Dendritic cell treated with granulocyte-macrophage colony-stimulating factor and Interleukin-4, amounts not matched to agents 40 ng/mL and 50 ng/mL, for 4 days (primary cell): ENCODE measurements around the gene ANKRD55.

Source experiments
- H3K27ac Mint-ChIP-seq: one replicate; pipeline ENCODE4 v1.8.0; 2022; ENCODE audit warnings: mild to moderate bottlenecking, mixed read lengths
- H3K27me3 Mint-ChIP-seq: one replicate; pipeline ENCODE4 v1.8.0; 2022; ENCODE audit warnings: mild to moderate bottlenecking, mixed read lengths
- H3K36me3 Mint-ChIP-seq: one replicate; pipeline ENCODE4 v1.8.0; 2022; ENCODE audit warnings: low read depth, mixed read lengths
- H3K4me1 Mint-ChIP-seq: one replicate; pipeline ENCODE4 v1.8.0; 2022; ENCODE audit warnings: low read depth, mixed read lengths
- H3K4me3 Mint-ChIP-seq: one replicate; pipeline ENCODE4 v1.8.0; 2022; ENCODE audit warnings: mild to moderate bottlenecking, moderate library complexity, mixed read lengths
- H3K9me3 Mint-ChIP-seq: one replicate; pipeline ENCODE4 v1.8.0; 2022; ENCODE audit warnings: mixed read lengths
- intact Hi-C: fragments of 100-400 bp; cut with micrococcal nuclease; formaldehyde crosslinking; loops from one replicate; pipeline ENCODE4 v1.15.0; 2022

The ANKRD55 gene

GRCh38 chr5:56183506-56183905 is 49.6 kb downstream of the ANKRD55 start:
- Mint-ChIP-seq H3K36me3 (no peaks in the 10 kb centered on the region), H3K4me3 (no peak overlapping the region), H3K27me3 (no peaks in the 10 kb centered on the region), H3K27ac (peak overlapping the region; percentile 69), H3K9me3 (no peaks in the 10 kb centered on the region), H3K4me1 (peaks cover 51% of the 10 kb centered on the region)
- intact Hi-C loops, result no loop called here

- Mint-ChIP-seq H3K27me3 (no peaks in the 10 kb centered on the region), H3K9me3 (no peaks in the 10 kb centered on the region), H3K36me3 (no peaks in the 10 kb centered on the region), H3K4me1 (peaks cover 57% of the 10 kb centered on the region), H3K4me3 (no peak overlapping the region), H3K27ac (no peak overlapping the region)
- intact Hi-C loops, result no loop called here
These were observed 53.7 kb downstream of the ANKRD55 start for GRCh38 chr5:56179442-56179841.

DNA sequence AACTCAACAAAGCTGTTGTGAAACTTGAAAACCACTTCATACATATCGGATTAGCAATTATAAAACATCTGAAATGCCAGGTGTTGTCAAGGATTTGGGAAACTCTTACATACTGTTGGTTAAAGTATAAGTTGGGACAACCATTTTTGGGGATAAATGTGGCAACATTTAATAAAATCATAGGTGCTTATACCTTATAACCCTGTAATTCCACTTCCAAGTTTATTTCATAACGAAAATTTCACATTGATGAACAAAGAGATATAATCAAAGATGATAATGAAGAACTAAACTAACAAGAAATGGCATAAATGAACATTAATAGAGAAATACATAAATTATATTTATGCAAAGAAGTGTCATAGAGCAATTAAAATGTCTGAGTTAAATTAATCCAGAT is 54.3 kb downstream of the ANKRD55 start:
- no peaks in the 10 kb centered on the region for H3K36me3 Mint-ChIP-seq
- H3K4me1 Mint-ChIP-seq, result peaks cover 57% of the 10 kb centered on the region
- H3K9me3 Mint-ChIP-seq, result no peaks in the 10 kb centered on the region
- intact Hi-C loops, result no loop called here
- no peaks in the 10 kb centered on the region for H3K27me3 Mint-ChIP-seq
- no peak overlapping the region for H3K4me3 Mint-ChIP-seq
- H3K27ac Mint-ChIP-seq, result no peak overlapping the region

DNA sequence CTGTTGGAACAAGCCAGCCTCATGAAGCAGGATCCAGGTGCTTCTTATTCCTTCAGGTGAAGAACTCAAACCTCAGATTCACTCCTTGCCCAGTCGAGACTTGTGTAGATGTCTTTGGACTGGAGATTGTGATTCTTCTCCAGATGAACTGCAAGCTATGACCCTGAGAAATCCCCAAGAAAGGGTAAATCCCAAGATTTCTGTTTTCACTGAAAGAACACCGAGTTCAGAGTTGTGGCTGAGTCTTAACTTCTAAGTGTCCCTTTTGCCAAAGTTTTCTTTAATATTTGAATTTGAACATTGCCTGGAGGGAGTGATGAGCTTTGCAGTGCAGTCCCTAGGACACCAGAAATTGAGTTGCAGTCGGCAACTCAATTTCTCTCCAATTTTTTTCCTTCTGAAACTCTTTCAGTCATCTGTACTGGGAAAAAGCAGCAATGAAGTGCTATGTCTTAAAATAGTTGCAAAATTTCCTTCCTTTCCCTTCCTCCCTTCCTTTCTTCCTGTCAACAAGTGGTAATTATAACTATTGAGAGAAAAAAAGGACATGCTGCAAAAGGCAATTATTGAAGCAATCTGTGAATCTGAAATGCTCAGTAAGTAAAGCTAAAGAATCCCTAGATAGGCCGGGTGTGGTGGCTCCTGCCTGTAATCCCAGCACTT is 56.1 kb downstream of the ANKRD55 start:
- intact Hi-C loops, result no loop called here
- H3K27me3 Mint-ChIP-seq, result no peaks in the 10 kb centered on the region
- H3K4me1 Mint-ChIP-seq, result peaks cover 58% of the 10 kb centered on the region
- peak overlapping the region; percentile 32 for H3K27ac Mint-ChIP-seq
- H3K9me3 Mint-ChIP-seq, result no peaks in the 10 kb centered on the region
- H3K36me3 Mint-ChIP-seq, result no peaks in the 10 kb centered on the region
- no peak overlapping the region for H3K4me3 Mint-ChIP-seq

DNA sequence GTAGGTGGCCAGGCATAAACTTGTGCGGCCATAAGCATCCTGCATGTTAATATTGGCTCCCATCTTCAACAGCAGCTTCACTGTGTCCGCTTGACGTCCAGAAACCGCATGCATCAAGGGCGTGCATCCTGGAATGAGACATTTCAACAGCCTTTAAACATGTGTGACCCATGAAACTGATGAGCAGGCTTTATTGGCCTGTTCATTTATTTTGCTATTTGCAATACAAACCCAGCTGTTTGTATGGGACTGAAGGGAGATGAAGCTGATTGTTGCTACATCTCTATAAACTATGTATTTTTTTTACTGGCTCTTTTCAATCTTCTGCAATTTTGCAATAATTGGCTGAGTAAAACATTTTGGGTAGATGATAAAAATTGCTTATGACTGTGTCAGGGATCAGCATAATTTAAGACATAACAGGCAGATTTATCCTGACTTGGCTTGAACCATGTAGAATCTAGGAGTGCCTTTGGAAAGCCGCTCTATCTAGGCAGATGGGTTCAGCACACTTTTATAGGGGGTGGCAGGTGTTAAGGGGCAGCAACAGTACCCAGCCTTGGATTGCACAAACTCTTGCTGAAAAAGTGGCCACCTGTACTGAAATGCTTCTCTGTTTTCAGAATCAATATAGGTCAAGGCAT is 56.9 kb downstream of the ANKRD55 start:
- H3K27me3 Mint-ChIP-seq, result no peaks in the 10 kb centered on the region
- no peak overlapping the region for H3K4me3 Mint-ChIP-seq
- intact Hi-C loops, result no loop called here
- H3K9me3 Mint-ChIP-seq, result no peaks in the 10 kb centered on the region
- H3K36me3 Mint-ChIP-seq, result no peaks in the 10 kb centered on the region
- no peak overlapping the region for H3K27ac Mint-ChIP-seq
- peaks cover 65% of the 10 kb centered on the region for H3K4me1 Mint-ChIP-seq

- intact Hi-C loops, result no loop called here
These were observed 57.6 kb downstream of the ANKRD55 start for GRCh38 chr5:56175488-56175887.

GRCh38 chr5:56175021-56175420 is 58.1 kb downstream of the ANKRD55 start:
- intact Hi-C loops, result no loop called here
- Mint-ChIP-seq H3K9me3 (no peaks in the 10 kb centered on the region), H3K27me3 (no peaks in the 10 kb centered on the region), H3K4me3 (no peak overlapping the region), H3K4me1 (peaks cover 71% of the 10 kb centered on the region), H3K36me3 (no peaks in the 10 kb centered on the region), H3K27ac (peak overlapping the region; percentile 77)

More at GRCh38 chr5:56175488-56175887, 57.6 kb downstream of the ANKRD55 start:
- Mint-ChIP-seq H3K27me3 (no peaks in the 10 kb centered on the region), H3K27ac (peak overlapping the region; percentile 77), H3K4me3 (no peak overlapping the region), H3K36me3 (no peaks in the 10 kb centered on the region), H3K4me1 (peaks cover 69% of the 10 kb centered on the region), H3K9me3 (no peaks in the 10 kb centered on the region)

- intact Hi-C loops, result no loop called here
- Mint-ChIP-seq H3K27ac (peak overlapping the region; percentile 57), H3K9me3 (no peaks in the 10 kb centered on the region)
These were observed 60.9 kb downstream of the ANKRD55 start for GRCh38 chr5:56172241-56172640.

GRCh38 chr5:56170557-56170956 is 62.6 kb downstream of the ANKRD55 start:
- no peak overlapping the region for H3K27ac Mint-ChIP-seq
- no peaks in the 10 kb centered on the region for H3K27me3 Mint-ChIP-seq
- peaks cover 8% of the 10 kb centered on the region for H3K9me3 Mint-ChIP-seq
- H3K4me3 Mint-ChIP-seq, result no peak overlapping the region
- H3K4me1 Mint-ChIP-seq, result peaks cover 75% of the 10 kb centered on the region
- intact Hi-C loops, result no loop called here
- H3K36me3 Mint-ChIP-seq, result no peaks in the 10 kb centered on the region

More at GRCh38 chr5:56172241-56172640, 60.9 kb downstream of the ANKRD55 start:
- H3K4me1 Mint-ChIP-seq, result peaks cover 83% of the 10 kb centered on the region
- H3K36me3 Mint-ChIP-seq, result no peaks in the 10 kb centered on the region
- no peak overlapping the region for H3K4me3 Mint-ChIP-seq
- H3K27me3 Mint-ChIP-seq, result no peaks in the 10 kb centered on the region

- peaks cover 8% of the 10 kb centered on the region for H3K9me3 Mint-ChIP-seq
- H3K27me3 Mint-ChIP-seq, result no peaks in the 10 kb centered on the region
- intact Hi-C loops, result loop anchor here (10.0 kb wide), 1 partner anchor 175 kb away; the partner anchor contains the start of gene IL6ST
- H3K36me3 Mint-ChIP-seq, result no peaks in the 10 kb centered on the region
- H3K4me3 Mint-ChIP-seq, result no peak overlapping the region
- peak overlapping the region; percentile 60 for H3K27ac Mint-ChIP-seq
- peaks cover 69% of the 10 kb centered on the region for H3K4me1 Mint-ChIP-seq
These were observed 63.2 kb downstream of the ANKRD55 start for GRCh38 chr5:56169949-56170348.

- no peaks in the 10 kb centered on the region for H3K27me3 Mint-ChIP-seq
- intact Hi-C loops, result loop anchor here (10.0 kb wide), 1 partner anchor 174 kb away; the partner anchor contains the start of gene IL6ST
These were observed 63.8 kb downstream of the ANKRD55 start for GRCh38 chr5:56169281-56169680.

GRCh38 chr5:56168066-56168478 is 65.1 kb downstream of the ANKRD55 start:
- Mint-ChIP-seq H3K36me3 (no peaks in the 10 kb centered on the region), H3K4me3 (peak overlapping the region; percentile 32), H3K27ac (peak overlapping the region; percentile 51), H3K27me3 (no peaks in the 10 kb centered on the region), H3K9me3 (peaks cover 8% of the 10 kb centered on the region), H3K4me1 (peaks cover 59% of the 10 kb centered on the region)
- intact Hi-C loops, result loop anchor here (10.0 kb wide), 1 partner anchor 173 kb away; the partner anchor contains the start of gene IL6ST

More at GRCh38 chr5:56169281-56169680, 63.8 kb downstream of the ANKRD55 start:
- Mint-ChIP-seq H3K9me3 (peaks cover 8% of the 10 kb centered on the region), H3K4me3 (no peak overlapping the region), H3K27ac (no peak overlapping the region), H3K36me3 (no peaks in the 10 kb centered on the region), H3K4me1 (peaks cover 62% of the 10 kb centered on the region)

DNA sequence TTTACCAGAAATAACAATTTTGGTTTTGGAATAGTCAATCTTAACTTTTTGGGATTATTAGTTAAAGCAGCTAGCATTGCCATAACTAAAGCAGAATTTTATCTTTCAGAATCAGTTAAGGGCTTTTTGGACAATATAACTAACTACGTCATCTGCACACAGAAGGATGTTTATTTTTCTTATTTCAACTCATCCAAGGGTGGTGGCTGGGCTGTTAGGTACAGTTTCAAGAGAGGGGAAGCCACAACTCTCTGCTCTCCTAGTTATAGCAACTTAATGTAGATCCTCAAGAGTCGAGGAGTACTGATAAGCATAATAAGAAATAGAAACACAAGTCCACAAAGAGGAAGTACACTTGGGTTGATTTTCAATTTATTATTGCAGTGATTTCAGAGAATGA is 65.6 kb downstream of the ANKRD55 start:
- Mint-ChIP-seq H3K27me3 (no peaks in the 10 kb centered on the region), H3K27ac (peak overlapping the region; percentile 37), H3K36me3 (no peaks in the 10 kb centered on the region), H3K4me1 (peaks cover 59% of the 10 kb centered on the region), H3K4me3 (no peak overlapping the region), H3K9me3 (peaks cover 8% of the 10 kb centered on the region)
- intact Hi-C loops, result loop anchor here (10.0 kb wide), 1 partner anchor 173 kb away; the partner anchor contains the start of gene IL6ST

- peaks cover 8% of the 10 kb centered on the region for H3K9me3 Mint-ChIP-seq
- intact Hi-C loops, result loop anchor here (10.0 kb wide), 1 partner anchor 172 kb away; the partner anchor contains the start of gene IL6ST
- H3K27ac Mint-ChIP-seq, result peak overlapping the region; percentile 87
- H3K4me3 Mint-ChIP-seq, result no peak overlapping the region
- H3K36me3 Mint-ChIP-seq, result no peaks in the 10 kb centered on the region
- H3K27me3 Mint-ChIP-seq, result no peaks in the 10 kb centered on the region
- peaks cover 59% of the 10 kb centered on the region for H3K4me1 Mint-ChIP-seq
These were observed 66.3 kb downstream of the ANKRD55 start for GRCh38 chr5:56166671-56167385.
